ENCODE data around the gene RASA3.

RASA3 gene

GRCh38 chr13:113981611-113982295 is 150.7 kb downstream of the RASA3 start:
- DNase-seq (ENCODE audit: low read depth), result no peak
- no peak for TF ChIP-seq CTCF (IDR thresholded peaks at IDR 0.05; ENCODE audit: low read length, missing control alignments)
- no peak overlapping the region for H3K4me3 ChIP-seq (replicated peaks; ENCODE audit: low read depth, low read length)

DNA sequence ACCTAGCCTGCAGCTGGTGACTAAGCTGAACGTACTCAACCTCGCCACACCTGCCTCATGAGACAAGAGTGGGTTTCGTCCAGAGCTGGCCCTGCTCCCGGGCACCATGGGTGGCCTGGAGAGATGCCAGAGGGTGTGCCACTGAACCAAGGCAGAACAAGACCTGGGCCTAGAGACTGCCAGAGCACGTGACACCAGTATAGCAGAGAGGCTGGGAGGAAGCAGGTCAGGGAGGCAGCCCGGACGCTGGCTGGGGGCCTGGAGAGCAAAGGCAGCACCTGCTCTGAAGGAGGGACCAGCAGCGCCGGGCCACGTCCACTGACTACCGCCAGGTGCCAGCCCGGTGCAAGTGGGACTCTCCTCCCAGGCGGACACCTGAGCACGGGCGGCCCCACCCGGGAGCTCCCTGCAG is 151.2 kb downstream of the RASA3 start:
- no peak for DNase-seq (ENCODE audit: low read depth)
- no peak for TF ChIP-seq CTCF (IDR thresholded peaks at IDR 0.05; ENCODE audit: low read length, missing control alignments)

DNA sequence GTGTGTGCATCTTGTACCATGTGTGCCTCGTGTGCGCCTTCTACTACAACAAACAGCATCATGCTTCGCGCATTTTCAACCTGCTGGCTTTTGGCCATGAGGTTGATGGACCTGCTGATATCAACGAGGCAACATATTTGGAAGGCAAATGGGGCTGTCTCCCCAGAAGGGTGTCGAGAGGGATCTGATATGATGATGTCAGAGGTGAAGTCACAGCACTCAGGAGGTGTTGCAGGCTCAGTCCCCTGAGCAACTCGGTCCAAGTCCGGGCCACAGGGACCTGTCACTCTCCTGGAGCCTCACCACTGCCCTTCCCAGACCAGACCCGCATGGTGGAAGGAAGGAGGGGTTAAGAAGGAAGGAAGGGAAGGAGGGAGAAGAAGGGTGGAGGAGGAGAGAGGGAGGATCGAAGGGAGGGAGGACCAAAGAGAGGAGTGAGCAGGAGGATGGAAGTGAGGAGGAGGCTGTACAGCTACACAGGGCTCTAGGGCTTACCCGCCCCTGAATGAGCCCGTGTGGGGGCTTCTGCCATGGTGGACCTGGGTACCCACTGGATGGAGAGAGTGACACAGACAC is 151.8 kb downstream of the RASA3 start:
- DNase-seq (ENCODE audit: low read depth), result no peak
- no peak overlapping the region for H3K4me3 ChIP-seq (replicated peaks; ENCODE audit: low read depth, low read length)
- no peak for TF ChIP-seq CTCF (IDR thresholded peaks at IDR 0.05; ENCODE audit: low read length, missing control alignments)

More for the DNA sequence above, 151.2 kb downstream of the RASA3 start:
- no peak overlapping the region for H3K4me3 ChIP-seq (replicated peaks; ENCODE audit: low read depth, low read length)

DNA sequence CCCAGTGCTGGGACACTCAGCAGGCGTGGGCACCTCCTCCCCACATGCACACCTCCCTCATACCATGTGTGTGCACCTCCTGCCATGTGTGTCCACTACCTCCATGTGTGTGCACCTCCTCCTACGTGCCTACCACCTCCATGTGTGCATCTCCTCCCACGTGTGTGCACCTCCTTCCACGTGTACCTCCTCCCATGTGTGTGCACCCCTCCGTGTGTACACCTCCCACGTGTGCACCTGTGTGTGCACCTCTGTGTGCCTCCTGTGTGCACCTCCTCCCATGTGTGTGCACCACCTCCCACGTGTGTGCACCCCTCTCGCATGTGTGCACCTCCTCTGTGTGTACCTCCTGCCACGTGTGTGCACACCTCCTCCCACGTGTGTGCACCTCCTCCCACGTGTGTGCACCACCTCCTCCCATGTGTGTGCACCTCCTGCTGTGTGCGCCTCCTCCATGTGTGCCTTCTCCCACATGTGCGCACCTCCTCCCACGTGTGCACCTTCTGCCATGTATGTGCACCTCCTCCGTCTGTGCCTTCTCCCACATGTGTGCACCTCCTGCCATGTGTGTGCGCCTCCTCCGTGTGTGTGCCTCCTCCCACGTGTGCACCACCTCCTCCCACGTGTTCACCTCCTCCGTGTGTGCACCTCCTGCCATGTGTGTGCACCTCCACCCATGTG is 152.5 kb downstream of the RASA3 start:
- no peak for TF ChIP-seq CTCF (IDR thresholded peaks at IDR 0.05; ENCODE audit: low read length, missing control alignments)
- DNase-seq (ENCODE audit: low read depth), result no peak
- no peak overlapping the region for H3K4me3 ChIP-seq (replicated peaks; ENCODE audit: low read depth, low read length)

DNA sequence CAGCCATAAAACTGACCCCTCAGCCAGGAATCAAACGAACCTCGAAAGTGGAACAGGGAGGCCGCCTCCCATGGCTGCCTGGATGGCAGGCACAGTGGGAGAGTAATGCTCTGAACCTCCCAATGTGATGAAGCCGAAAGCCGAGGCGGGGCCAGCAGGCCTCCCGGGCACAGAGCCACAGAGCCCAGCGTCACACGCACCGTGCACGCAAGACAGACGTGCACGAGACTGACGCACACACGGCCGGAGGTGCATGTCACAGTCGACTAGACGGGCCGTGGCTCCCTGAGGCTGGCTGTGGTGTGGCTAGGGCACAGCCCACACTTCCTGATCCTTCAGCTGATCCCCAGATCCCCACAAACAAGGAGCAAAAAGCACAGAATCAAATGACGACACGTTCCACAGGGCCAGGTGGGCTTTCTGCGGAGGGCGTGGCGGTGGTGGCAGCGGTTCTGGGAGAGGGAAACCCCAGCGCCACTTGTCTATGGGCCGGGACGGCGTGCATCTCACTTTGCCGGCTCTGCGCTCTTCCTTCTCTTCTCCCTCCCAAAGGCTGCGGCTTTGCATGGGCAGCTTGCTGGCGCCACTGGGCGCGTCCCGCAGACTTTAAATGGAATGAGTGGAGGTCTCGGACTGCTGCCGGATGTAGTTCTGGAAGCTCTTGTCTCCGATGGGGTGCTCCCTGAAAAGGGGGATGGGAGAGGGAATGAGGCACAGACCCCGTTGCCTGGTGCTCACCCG is 153.5 kb downstream of the RASA3 start:
- no peak for TF ChIP-seq CTCF (IDR thresholded peaks at IDR 0.05; ENCODE audit: low read length, missing control alignments)
- H3K4me3 ChIP-seq (replicated peaks; ENCODE audit: low read depth, low read length), result no peak overlapping the region
- DNase-seq (ENCODE audit: low read depth), result no peak

GRCh38 chr13:113977976-113978375 is 154.4 kb downstream of the RASA3 start:
- no peak overlapping the region for H3K4me3 ChIP-seq (replicated peaks; ENCODE audit: low read depth, low read length)
- TF ChIP-seq CTCF (IDR thresholded peaks at IDR 0.05; ENCODE audit: low read length, missing control alignments), result no peak

More at GRCh38 chr13:113977976-113978375, 154.4 kb downstream of the RASA3 start:
- no peak for DNase-seq (ENCODE audit: low read depth)
